ENCODE measurements around the gene DNAJC7.

DNA sequence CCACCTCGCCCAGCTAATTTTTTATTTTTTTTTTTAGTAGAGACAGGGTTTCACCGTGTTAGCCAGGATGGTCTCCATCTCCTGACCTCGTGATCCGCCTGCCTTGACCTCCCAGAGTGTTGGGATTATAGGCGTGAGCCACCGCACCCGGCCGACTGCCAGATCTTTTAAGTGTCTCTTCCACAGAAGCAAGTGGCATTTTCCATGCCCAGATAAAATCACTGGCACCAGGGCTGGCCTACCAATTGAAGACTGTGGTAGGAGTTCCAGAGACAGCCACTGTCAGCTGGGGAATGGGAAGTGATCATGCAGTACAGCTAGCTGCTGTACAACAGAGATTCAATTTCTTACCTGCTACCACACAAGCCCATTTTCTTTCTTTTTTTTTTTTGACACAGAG, 32.8 kb downstream of the DNAJC7 start:
- TF ChIP-seq, protein P1, sequence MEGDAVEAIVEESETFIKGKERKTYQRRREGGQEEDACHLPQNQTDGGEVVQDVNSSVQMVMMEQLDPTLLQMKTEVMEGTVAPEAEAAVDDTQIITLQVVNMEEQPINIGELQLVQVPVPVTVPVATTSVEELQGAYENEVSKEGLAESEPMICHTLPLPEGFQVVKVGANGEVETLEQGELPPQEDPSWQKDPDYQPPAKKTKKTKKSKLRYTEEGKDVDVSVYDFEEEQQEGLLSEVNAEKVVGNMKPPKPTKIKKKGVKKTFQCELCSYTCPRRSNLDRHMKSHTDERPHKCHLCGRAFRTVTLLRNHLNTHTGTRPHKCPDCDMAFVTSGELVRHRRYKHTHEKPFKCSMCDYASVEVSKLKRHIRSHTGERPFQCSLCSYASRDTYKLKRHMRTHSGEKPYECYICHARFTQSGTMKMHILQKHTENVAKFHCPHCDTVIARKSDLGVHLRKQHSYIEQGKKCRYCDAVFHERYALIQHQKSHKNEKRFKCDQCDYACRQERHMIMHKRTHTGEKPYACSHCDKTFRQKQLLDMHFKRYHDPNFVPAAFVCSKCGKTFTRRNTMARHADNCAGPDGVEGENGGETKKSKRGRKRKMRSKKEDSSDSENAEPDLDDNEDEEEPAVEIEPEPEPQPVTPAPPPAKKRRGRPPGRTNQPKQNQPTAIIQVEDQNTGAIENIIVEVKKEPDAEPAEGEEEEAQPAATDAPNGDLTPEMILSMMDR (conservative IDR thresholded peaks at IDR 0.05; ENCODE audit: low read length), result no peak
- no peak for TF ChIP-seq EZH2phosphoT487 (IDR thresholded peaks at IDR 0.05; ENCODE audit: borderline replicate concordance)

Measured in Loucy (cell line).